ENCODE data around the gene SLC22A12. TPM values are rescaled to one million over a fixed set of nuclear protein-coding genes. Genes with fewer than 3 reads are reported as not detected.

The SLC22A12 gene
- total RNA-seq, 2 experiments from 2014 or later = not detected

- no peak overlapping the region for H3K4me3 Mint-ChIP-seq
- intact Hi-C loops (cut with micrococcal nuclease) = no loop called here
- H3K27me3 Mint-ChIP-seq = peaks cover 4% of the 10 kb centered on the region
- H3K27ac Mint-ChIP-seq = no peak overlapping the region
- CTCF ChIA-PET = no interaction called here
- H3K4me1 Mint-ChIP-seq (ENCODE audit: low read depth) = no peaks in the 10 kb centered on the region
- no peaks in the 10 kb centered on the region for H3K9me3 Mint-ChIP-seq
- POLR2A ChIA-PET = no interaction called here
- no peaks in the 10 kb centered on the region for H3K36me3 Mint-ChIP-seq
- no peak for DNase-seq
These were observed 9.9 kb upstream of the SLC22A12 start for GRCh38 chr11:64581057-64581523.

GRCh38 chr11:64582885-64583284, 8.1 kb upstream of the SLC22A12 start:
- Mint-ChIP-seq H3K4me3 (no peak overlapping the region), H3K4me1 (ENCODE audit: low read depth) (no peaks in the 10 kb centered on the region), H3K27me3 (peaks cover 3% of the 10 kb centered on the region), H3K9me3 (peaks cover 1% of the 10 kb centered on the region), H3K36me3 (no peaks in the 10 kb centered on the region), H3K27ac (no peak overlapping the region)
- intact Hi-C loops (cut with micrococcal nuclease) = no loop called here
- DNase-seq = no peak
- ChIA-PET CTCF (no interaction called here), POLR2A (no interaction called here)

GRCh38 chr11:64583296-64584262, 7.4 kb upstream of the SLC22A12 start:
- peaks cover 7% of the 10 kb centered on the region for H3K9me3 Mint-ChIP-seq
- CTCF ChIA-PET = interaction anchor here (0.7 kb wide), 1 partner anchor 134 kb away, joined by 3 read pairs; no protein-coding TSS in a partner anchor
- no peaks in the 10 kb centered on the region for H3K36me3 Mint-ChIP-seq
- no peak for DNase-seq
- no peaks in the 10 kb centered on the region for H3K4me1 Mint-ChIP-seq (ENCODE audit: low read depth)
- peaks cover 6% of the 10 kb centered on the region for H3K27me3 Mint-ChIP-seq
- intact Hi-C loops (cut with micrococcal nuclease) = no loop called here
- no peak overlapping the region for H3K27ac Mint-ChIP-seq
- POLR2A ChIA-PET = interaction anchor here (0.6 kb wide), 1 partner anchor 274 kb away, joined by 3 read pairs; no protein-coding TSS in a partner anchor
- H3K4me3 Mint-ChIP-seq = no peak overlapping the region

GRCh38 chr11:64585150-64585549, 5.9 kb upstream of the SLC22A12 start:
- Mint-ChIP-seq H3K27ac (no peak overlapping the region), H3K4me3 (no peak overlapping the region), H3K36me3 (no peaks in the 10 kb centered on the region), H3K9me3 (peaks cover 10% of the 10 kb centered on the region), H3K4me1 (ENCODE audit: low read depth) (no peaks in the 10 kb centered on the region), H3K27me3 (peaks cover 9% of the 10 kb centered on the region)
- no peak for DNase-seq
- CTCF ChIA-PET = no interaction called here
- intact Hi-C loops (cut with micrococcal nuclease) = no loop called here
- POLR2A ChIA-PET = no interaction called here

- DNase-seq = no peak
- H3K36me3 Mint-ChIP-seq = no peaks in the 10 kb centered on the region
- no peak overlapping the region for H3K27ac Mint-ChIP-seq
- POLR2A ChIA-PET = no interaction called here
- CTCF ChIA-PET = no interaction called here
- intact Hi-C loops (cut with micrococcal nuclease) = no loop called here
- H3K4me1 Mint-ChIP-seq (ENCODE audit: low read depth) = no peaks in the 10 kb centered on the region
- peaks cover 9% of the 10 kb centered on the region for H3K27me3 Mint-ChIP-seq
- peaks cover 10% of the 10 kb centered on the region for H3K9me3 Mint-ChIP-seq
- H3K4me3 Mint-ChIP-seq = no peak overlapping the region
These were observed 4.7 kb upstream of the SLC22A12 start for GRCh38 chr11:64586366-64586765.

- no peak overlapping the region for H3K4me3 Mint-ChIP-seq
- ChIA-PET CTCF (no interaction called here), POLR2A (no interaction called here)
- intact Hi-C loops (cut with micrococcal nuclease) = no loop called here
- DNase-seq = no peak
- H3K9me3 Mint-ChIP-seq = peaks cover 10% of the 10 kb centered on the region
- H3K4me1 Mint-ChIP-seq (ENCODE audit: low read depth) = no peaks in the 10 kb centered on the region
- H3K36me3 Mint-ChIP-seq = no peaks in the 10 kb centered on the region
- H3K27me3 Mint-ChIP-seq = peaks cover 11% of the 10 kb centered on the region
- H3K27ac Mint-ChIP-seq = no peak overlapping the region
These were observed 2.3 kb upstream of the SLC22A12 start for GRCh38 chr11:64588701-64589100.

- Mint-ChIP-seq H3K36me3 (no peaks in the 10 kb centered on the region), H3K4me3 (no peak overlapping the region), H3K4me1 (ENCODE audit: low read depth) (no peaks in the 10 kb centered on the region), H3K27ac (no peak overlapping the region), H3K9me3 (peaks cover 10% of the 10 kb centered on the region), H3K27me3 (peaks cover 10% of the 10 kb centered on the region)
- DNase-seq = no peak
- ChIA-PET POLR2A (no interaction called here), CTCF (no interaction called here)
- intact Hi-C loops (cut with micrococcal nuclease) = no loop called here
These were observed 525 bp downstream of the SLC22A12 start for GRCh38 chr11:64591257-64592233.

GRCh38 chr11:64592234-64592615, 1.2 kb downstream of the SLC22A12 start:
- Mint-ChIP-seq H3K4me1 (ENCODE audit: low read depth) (no peaks in the 10 kb centered on the region), H3K27ac (no peak overlapping the region), H3K4me3 (no peak overlapping the region), H3K36me3 (no peaks in the 10 kb centered on the region), H3K9me3 (peaks cover 10% of the 10 kb centered on the region), H3K27me3 (peaks cover 9% of the 10 kb centered on the region)
- POLR2A ChIA-PET = no interaction called here
- CTCF ChIA-PET = no interaction called here
- intact Hi-C loops (cut with micrococcal nuclease) = no loop called here
- DNase-seq = no peak

- ChIA-PET POLR2A (no interaction called here), CTCF (no interaction called here)
- no peaks in the 10 kb centered on the region for H3K4me1 Mint-ChIP-seq (ENCODE audit: low read depth)
- H3K27me3 Mint-ChIP-seq = peaks cover 9% of the 10 kb centered on the region
- no peaks in the 10 kb centered on the region for H3K36me3 Mint-ChIP-seq
- no peak overlapping the region for H3K4me3 Mint-ChIP-seq
- peaks cover 10% of the 10 kb centered on the region for H3K9me3 Mint-ChIP-seq
- no peak for DNase-seq
- intact Hi-C loops (cut with micrococcal nuclease) = no loop called here
- H3K27ac Mint-ChIP-seq = no peak overlapping the region
These were observed 1.6 kb downstream of the SLC22A12 start for GRCh38 chr11:64592656-64593055.

GRCh38 chr11:64593156-64594105, 2.4 kb downstream of the SLC22A12 start:
- H3K27ac Mint-ChIP-seq = no peak overlapping the region
- H3K27me3 Mint-ChIP-seq = peaks cover 6% of the 10 kb centered on the region
- intact Hi-C loops (cut with micrococcal nuclease) = no loop called here
- POLR2A ChIA-PET = no interaction called here
- peaks cover 4% of the 10 kb centered on the region for H3K9me3 Mint-ChIP-seq
- DNase-seq = no peak
- no peak overlapping the region for H3K4me3 Mint-ChIP-seq
- CTCF ChIA-PET = no interaction called here
- no peaks in the 10 kb centered on the region for H3K36me3 Mint-ChIP-seq
- no peaks in the 10 kb centered on the region for H3K4me1 Mint-ChIP-seq (ENCODE audit: low read depth)

GRCh38 chr11:64594159-64594939, 3.3 kb downstream of the SLC22A12 start:
- Mint-ChIP-seq H3K27ac (no peak overlapping the region), H3K4me3 (no peak overlapping the region), H3K36me3 (no peaks in the 10 kb centered on the region), H3K27me3 (peaks cover 3% of the 10 kb centered on the region), H3K4me1 (ENCODE audit: low read depth) (no peaks in the 10 kb centered on the region), H3K9me3 (no peaks in the 10 kb centered on the region)
- CTCF ChIA-PET = no interaction called here
- DNase-seq = no peak
- POLR2A ChIA-PET = no interaction called here
- intact Hi-C loops (cut with micrococcal nuclease) = no loop called here
